Psoas muscle (tissue), 8 donors: ENCODE data around the gene GPAT2. TPM values are rescaled to one million over a fixed set of nuclear protein-coding genes. Genes with fewer than 3 reads are reported as not detected.
"Not testable (repeated sequence)": the region's sequence is repeated elsewhere in the genome, so short reads cannot be mapped to it uniquely, and the experiment has no call there.

Source experiments
- ATAC-seq, 4 donors: fragments of 200-7000 bp; cut with Tn5 transposase; one replicate each; pipeline ENCODE4 v1.9.1; 2020; ENCODE audit warnings: moderate library complexity in 3 of 4, mild to moderate bottlenecking in 2 of 4
- DNase-seq, 2 donors: peaks; one replicate each; pipeline ENCODE4 v3.0.0-alpha.2; 2020
- H3K27ac ChIP-seq: fragments of 200-600 bp; one replicate; pipeline ENCODE4 v1.8.0; 2022
- H3K27me3 ChIP-seq, 3 donors: fragments of 200-600 bp in 1 of 3; one replicate each; pipeline versions ENCODE4 v1.6.1 to v1.8.0; 2013 to 2022; ENCODE audit warnings: low read length in 2 of 3, mild to moderate bottlenecking in 2 of 3, moderate library complexity in 1 of 3; ENCODE audit not compliant: insufficient read depth in 3 of 3
- H3K36me3 ChIP-seq, 2 donors: fragments of 200-600 bp in 1 of 2; one replicate each; pipeline versions ENCODE4 v1.6.1 to v1.8.0; 2013 to 2022; ENCODE audit warnings: low read depth in 1 of 2, mild to moderate bottlenecking in 1 of 2, moderate library complexity in 1 of 2; ENCODE audit not compliant: insufficient read depth in 1 of 2
- H3K4me1 ChIP-seq: fragments of 200-600 bp; one replicate; pipeline ENCODE4 v1.8.0; 2022
- H3K4me3 ChIP-seq: fragments of 200-600 bp; one replicate; pipeline ENCODE4 v1.8.0; 2022; ENCODE audit warnings: mild to moderate bottlenecking
- H3K9me3 ChIP-seq: fragments of 200-600 bp; one replicate; pipeline ENCODE4 v1.8.0; 2022
- WGBS, 3 donors: extraction: QIAGEN DNeasy Blood & Tissue Kit; methylation state at CpG; one replicate each; pipeline versions ENCODE4 v1.1.6 to v1.1.7; 2013; 5-methylcytosine and 5-hydroxymethylcytosine counted together
- intact Hi-C, 2 donors: fragments of 100-400 bp; cut with DNase I; formaldehyde crosslinking; loops; one replicate each; pipeline versions ENCODE4 v1.11.0 to v1.14.2; 2022
- polyA plus RNA-seq, 3 donors: library from polyadenylated mRNA; stranded (reverse); fragments of 200-250 nt; gene quantifications; one replicate each; pipeline ENCODE4 v1.2.3, GENCODE V29; 2013
- total RNA-seq, 4 donors: library from RNA; stranded (reverse); fragmentation: NEBNext Ultra II Directional in 2 of 4; extraction: Animal tissue kit (Norgen Biotek cat#: 25700) in 2 of 4; gene quantifications; one replicate each; pipeline versions ENCODE4 v1.2.1 to v1.2.4, GENCODE V29; 2021 to 2023
- donor health status: healthy with polysubstance abuse.
- donor health status: DM: no; HTN: no; CAD: no; lungs with moderate emphysema.
- donor health status: Bipolar disorder and iron deficiency.
- donor health status: healthy.
- donor health status: DM: yes; HTN: yes; CAD: no.
- donor health status: DM: no; HTN: no; CAD: no.
- donor health status: DM: no; HTN: no; CAD: no.
- donor health status: DM: yes; HTN: yes; CAD: no.

The GPAT2 gene
- total and polyA plus RNA-seq, 7 donors: 3.2 to 7.8 (median 6.4) TPM

DNA sequence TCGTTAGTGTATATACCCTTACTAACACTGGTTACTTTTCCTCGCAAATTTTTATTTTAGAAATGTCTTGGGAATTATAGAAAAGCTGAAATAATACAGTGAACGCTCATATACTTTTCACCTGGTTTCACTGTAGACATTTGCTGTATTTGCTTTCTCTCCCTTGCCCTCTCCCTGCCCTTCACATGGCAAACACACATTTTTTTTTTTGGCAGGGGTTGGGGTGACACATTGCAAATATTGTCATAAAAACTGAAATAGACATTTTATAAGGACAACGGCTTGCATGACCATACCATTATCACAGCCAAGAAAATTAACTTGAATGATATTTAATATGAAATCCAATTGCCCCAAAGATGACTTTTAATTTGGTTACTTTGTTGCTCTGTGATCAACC is 18.4 kb downstream of the GPAT2 start:
- WGBS, 3 donors: 62 to 82% (median 77%) methylated on average over 3 of the region's 4 CpGs
- H3K4me1 ChIP-seq, ATAC-seq, H3K27ac ChIP-seq, intact Hi-C loops, H3K27me3 ChIP-seq, H3K36me3 ChIP-seq, H3K4me3 ChIP-seq, DNase-seq, H3K9me3 ChIP-seq: not testable (repeated sequence)

DNA sequence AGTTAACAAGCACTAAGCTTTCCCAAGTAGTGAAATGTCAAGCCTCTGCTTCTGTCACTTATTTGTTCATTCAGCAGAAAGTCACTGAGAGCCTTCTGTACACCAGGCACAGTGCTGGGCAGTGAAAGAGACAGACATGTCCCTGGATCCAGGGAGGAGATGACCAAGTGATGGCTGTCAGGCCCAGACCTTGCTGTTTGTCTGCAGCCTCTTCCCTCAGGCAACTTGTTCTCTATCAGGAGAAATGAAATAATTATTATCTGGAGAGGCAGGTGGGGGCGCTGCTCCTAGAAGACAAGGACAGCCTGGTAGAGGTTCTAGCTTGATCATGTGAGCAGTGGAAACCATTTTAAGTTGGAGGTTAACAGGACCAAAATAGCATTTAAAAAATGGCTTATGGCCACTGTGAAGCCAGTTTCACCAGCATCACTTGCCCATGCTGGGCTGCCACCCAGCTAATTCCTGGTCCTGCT is 21.9 kb downstream of the GPAT2 start:
- H3K9me3 ChIP-seq, intact Hi-C loops, H3K27me3 ChIP-seq, H3K4me1 ChIP-seq, H3K36me3 ChIP-seq, DNase-seq, ATAC-seq, H3K4me3 ChIP-seq: not testable (repeated sequence)
- H3K27ac ChIP-seq: peak overlapping the region; percentile 23
- WGBS, 3 donors: 81 to 91% (median 82%) methylated on average over 1 of the region's 1 CpG

GRCh38 chr2:96012086-96012791 is 22.5 kb downstream of the GPAT2 start:
- H3K9me3 ChIP-seq, H3K4me3 ChIP-seq, intact Hi-C loops, H3K27me3 ChIP-seq, H3K4me1 ChIP-seq, DNase-seq, ATAC-seq, H3K36me3 ChIP-seq: not testable (repeated sequence)
- WGBS, 3 donors: 54 to 78% (median 60%) methylated on average over 8 of the region's 8 CpGs
- peak overlapping the region; percentile 23 for H3K27ac ChIP-seq

DNA sequence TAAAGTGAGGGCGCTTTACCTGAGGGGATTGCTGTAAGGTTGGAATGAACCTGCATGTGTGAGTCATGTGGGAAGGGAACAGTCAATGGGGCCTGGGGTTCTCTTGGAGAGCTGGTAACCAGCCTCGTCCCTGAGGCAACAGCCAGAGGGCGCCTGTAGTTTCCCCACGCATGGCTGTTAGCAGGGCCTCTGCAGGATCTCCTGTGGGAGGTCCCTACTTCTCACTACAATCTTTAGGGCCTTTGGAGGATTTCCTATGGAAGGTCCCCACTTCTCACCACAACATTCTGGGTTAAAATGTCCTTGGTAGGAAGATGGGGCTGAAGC is 23.6 kb downstream of the GPAT2 start:
- peak; percentile 30 to 54 (median 45) for ATAC-seq
- intact Hi-C loops, DNase-seq, H3K4me3 ChIP-seq, H3K9me3 ChIP-seq, H3K4me1 ChIP-seq, H3K36me3 ChIP-seq, H3K27me3 ChIP-seq: not testable (repeated sequence)
- WGBS, 3 donors: 52 to 73% (median 68%) methylated on average over 4 of the region's 4 CpGs
- H3K27ac ChIP-seq: peak overlapping the region; percentile 23

- intact Hi-C loops, H3K9me3 ChIP-seq, H3K4me1 ChIP-seq, H3K27me3 ChIP-seq, H3K36me3 ChIP-seq: not testable (repeated sequence)
- WGBS, 3 donors: 0 to 1% (median 1%) methylated on average over 22 to 33 of the region's 65 CpGs
- ATAC-seq (peak; percentile 99 to 100 (median 99)), DNase-seq (peak; percentile 96 to 97)
- Histone ChIP-seq H3K27ac (peak overlapping the region; percentile 75), H3K4me3 (peak overlapping the region; percentile 75)
Observed at GRCh38 chr2:96010320-96011128, 24.2 kb downstream of the GPAT2 start.

DNA sequence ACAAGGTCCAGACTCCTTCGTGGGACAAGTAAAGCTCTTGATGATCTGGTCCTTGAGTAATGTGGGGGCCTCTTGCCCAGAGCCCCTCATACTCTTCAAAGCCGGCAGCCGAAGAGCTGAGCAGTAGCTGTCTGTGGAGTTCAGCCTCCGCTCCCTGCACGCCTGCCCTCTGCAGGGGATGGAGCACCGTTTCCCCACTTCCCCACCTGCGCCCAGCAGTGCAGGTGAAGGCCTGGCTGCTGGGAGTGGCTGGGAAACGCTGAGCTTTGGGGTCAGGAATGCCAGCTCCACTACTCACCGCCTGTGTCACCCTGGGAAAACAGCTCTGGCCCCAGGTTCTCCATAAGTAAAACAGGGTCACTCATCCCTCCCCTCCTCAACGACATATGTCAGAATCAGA is 24.9 kb downstream of the GPAT2 start:
- ATAC-seq: peak; percentile 38 to 68 (median 52)
- H3K4me3 ChIP-seq: peak overlapping the region; percentile 75
- H3K4me1 ChIP-seq, H3K9me3 ChIP-seq, H3K36me3 ChIP-seq, H3K27me3 ChIP-seq, DNase-seq: not testable (repeated sequence)
- 11 to 24% (median 13%) methylated on average over 10 of the region's 10 CpGs for WGBS, 3 donors
- H3K27ac ChIP-seq: peak overlapping the region; percentile 75
- intact Hi-C loops: loop anchor here in 1 of 2 donors (10.0 kb wide), 1 partner anchor 115 kb away; no protein-coding TSS in a partner anchor

DNA sequence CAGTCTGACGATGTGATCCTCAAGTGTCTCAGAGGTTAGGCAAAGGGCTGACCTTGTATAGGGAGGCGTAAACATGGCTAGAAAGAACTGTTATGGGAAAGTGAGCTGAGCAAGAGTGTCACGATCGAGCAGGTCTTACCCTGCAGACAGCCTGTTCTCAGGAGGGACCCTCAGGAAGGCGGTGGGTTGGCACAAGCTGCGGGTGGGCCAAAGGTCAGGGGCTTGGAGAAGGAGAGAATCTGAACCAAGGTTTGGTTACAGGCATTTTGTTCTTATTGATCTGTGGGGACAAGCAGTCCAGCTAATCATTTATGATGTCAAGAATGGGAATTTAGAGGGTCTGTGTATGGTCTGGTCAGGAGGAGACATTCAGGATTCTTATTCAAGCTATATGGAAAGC is 26.7 kb downstream of the GPAT2 start:
- not testable (repeated sequence) for ATAC-seq, H3K4me3 ChIP-seq, H3K27ac ChIP-seq, DNase-seq, H3K9me3 ChIP-seq, H3K36me3 ChIP-seq, H3K4me1 ChIP-seq, H3K27me3 ChIP-seq
- WGBS, 3 donors: 84 to 89% (median 88%) methylated on average over 6 of the region's 6 CpGs
- intact Hi-C loops: loop anchor here in 1 of 2 donors (10.0 kb wide), 1 partner anchor 117 kb away; no protein-coding TSS in a partner anchor

GRCh38 chr2:96006248-96006647 is 28.5 kb downstream of the GPAT2 start:
- intact Hi-C loops: loop anchor here in 1 of 2 donors (10.0 kb wide), 1 partner anchor 119 kb away; no protein-coding TSS in a partner anchor

More at GRCh38 chr2:96006248-96006647, 28.5 kb downstream of the GPAT2 start:
- DNase-seq, ATAC-seq, H3K36me3 ChIP-seq, H3K9me3 ChIP-seq, H3K4me1 ChIP-seq, H3K4me3 ChIP-seq, H3K27me3 ChIP-seq, H3K27ac ChIP-seq: not testable (repeated sequence)
- 81 to 83% (median 81%) methylated on average over 5 of the region's 5 CpGs for WGBS, 3 donors
